ENCODE results near the gene CFLAR. TPM values are rescaled to one million over a fixed set of nuclear protein-coding genes. Genes with fewer than 3 reads are reported as not detected.
A peak's percentile ranks its signal among the peaks of the same experiment; 100 is the strongest.

The CFLAR gene
- total and polyA plus RNA-seq, 9 of the 15 experiments (the other 6 are each of a cell fraction or from before 2014, with no cell fraction given), result 27.5 to 102 (median 54.0) TPM

DNA sequence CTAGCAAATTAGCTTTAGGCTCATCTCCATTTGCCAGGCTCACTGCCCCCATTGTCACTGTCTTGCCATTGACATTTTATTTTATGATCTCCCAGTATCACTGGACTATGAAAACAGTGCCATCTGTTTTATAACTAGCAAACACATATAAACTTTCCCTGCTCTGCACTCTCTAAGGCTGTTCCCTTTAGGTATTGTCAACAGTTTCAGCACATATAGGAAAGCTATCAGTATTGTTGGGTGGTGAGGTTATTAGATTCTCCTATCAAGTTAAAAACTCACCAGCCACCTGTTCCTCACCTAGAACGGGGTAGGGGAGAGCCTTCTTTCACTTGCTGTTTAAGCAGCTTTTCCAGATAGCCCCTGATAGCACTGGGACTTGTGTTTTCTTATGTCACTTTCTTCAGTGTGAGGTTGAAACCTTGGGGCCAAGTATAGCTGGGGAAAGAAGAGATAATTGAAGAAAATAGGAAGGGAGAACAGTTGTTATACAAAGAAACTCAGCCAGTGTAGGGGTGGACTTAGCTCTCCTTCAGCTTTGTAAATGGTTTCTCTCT is 32.5 kb downstream of the CFLAR start:
- Histone ChIP-seq H3K9ac (ENCODE audit: insufficient read depth in 1 of 2, low read depth in 2 of 2, low read length in 2 of 2) (no peak overlapping the region), H2AFZ (ENCODE audit: low read depth, low read length) (no peak overlapping the region), H4K20me1 (replicated peaks; ENCODE audit: control insufficient read depth, insufficient read depth, low read length) (no peaks in the 10 kb centered on the region), H3K4me3 (no peak overlapping the region), H3K27ac (ENCODE audit: extremely low read depth, low read depth, low read length) (peak overlapping the region; percentile 50; the same call in 1 of the 3 replicates), H3K4me1 (replicated peaks in 1 of 2; ENCODE audit: control insufficient read depth in 2 of 2, insufficient read depth in 2 of 2, low read length in 2 of 2) (peaks cover 2 to 16% of the 10 kb centered on the region in 2 experiments; a peak in 3 of 5 replicates), H3K27me3 (ENCODE audit: control insufficient read depth in 2 of 2, insufficient read depth in 2 of 2, low read length in 2 of 2) (no peaks in the 10 kb centered on the region), H3K4me2 (ENCODE audit: insufficient read depth, low read length) (no peak overlapping the region), H3K79me2 (ENCODE audit: control insufficient read depth, insufficient read depth, low read length) (peaks cover 4% of the 10 kb centered on the region; the same call in 2 of the 3 replicates), H3K9me1 (ENCODE audit: control insufficient read depth, insufficient read depth, low read length) (no peaks in the 10 kb centered on the region), H3K9me3 (replicated peaks; ENCODE audit: control insufficient read depth, insufficient read depth, low read depth, low read length) (no peaks in the 10 kb centered on the region), H3K36me3 (ENCODE audit: control insufficient read depth, insufficient read depth, low read length) (peaks cover 68% of the 10 kb centered on the region)
- TF ChIP-seq KAT8 (IDR thresholded peaks at IDR 0.05; ENCODE audit: low read depth) (no peak), ZFX (CRISPR knock-in tag; IDR thresholded peaks at IDR 0.05) (no peak), FIP1L1 (IDR thresholded peaks at IDR 0.05; ENCODE audit: low read depth, low read length, poor library complexity, severe bottlenecking) (no peak), COPS2 (conservative IDR thresholded peaks at IDR 0.05) (no peak), NCOR1 (IDR thresholded peaks at IDR 0.05) (no peak), NCOA6 (IDR thresholded peaks at IDR 0.05) (no peak)
- TF ChIP-seq, protein P1, sequence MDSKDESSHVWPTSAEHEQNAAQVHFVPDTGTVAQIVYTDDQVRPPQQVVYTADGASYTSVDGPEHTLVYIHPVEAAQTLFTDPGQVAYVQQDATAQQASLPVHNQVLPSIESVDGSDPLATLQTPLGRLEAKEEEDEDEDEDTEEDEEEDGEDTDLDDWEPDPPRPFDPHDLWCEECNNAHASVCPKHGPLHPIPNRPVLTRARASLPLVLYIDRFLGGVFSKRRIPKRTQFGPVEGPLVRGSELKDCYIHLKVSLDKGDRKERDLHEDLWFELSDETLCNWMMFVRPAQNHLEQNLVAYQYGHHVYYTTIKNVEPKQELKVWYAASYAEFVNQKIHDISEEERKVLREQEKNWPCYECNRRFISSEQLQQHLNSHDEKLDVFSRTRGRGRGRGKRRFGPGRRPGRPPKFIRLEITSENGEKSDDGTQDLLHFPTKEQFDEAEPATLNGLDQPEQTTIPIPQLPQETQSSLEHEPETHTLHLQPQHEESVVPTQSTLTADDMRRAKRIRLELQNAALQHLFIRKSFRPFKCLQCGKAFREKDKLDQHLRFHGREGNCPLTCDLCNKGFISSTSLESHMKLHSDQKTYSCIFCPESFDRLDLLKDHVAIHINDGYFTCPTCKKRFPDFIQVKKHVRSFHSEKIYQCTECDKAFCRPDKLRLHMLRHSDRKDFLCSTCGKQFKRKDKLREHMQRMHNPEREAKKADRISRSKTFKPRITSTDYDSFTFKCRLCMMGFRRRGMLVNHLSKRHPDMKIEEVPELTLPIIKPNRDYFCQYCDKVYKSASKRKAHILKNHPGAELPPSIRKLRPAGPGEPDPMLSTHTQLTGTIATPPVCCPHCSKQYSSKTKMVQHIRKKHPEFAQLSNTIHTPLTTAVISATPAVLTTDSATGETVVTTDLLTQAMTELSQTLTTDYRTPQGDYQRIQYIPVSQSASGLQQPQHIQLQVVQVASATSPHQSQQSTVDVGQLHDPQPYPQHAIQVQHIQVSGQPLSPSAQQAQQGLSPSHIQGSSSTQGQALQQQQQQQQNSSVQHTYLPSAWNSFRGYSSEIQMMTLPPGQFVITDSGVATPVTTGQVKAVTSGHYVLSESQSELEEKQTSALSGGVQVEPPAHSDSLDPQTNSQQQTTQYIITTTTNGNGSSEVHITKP (IDR thresholded peaks at IDR 0.05; ENCODE audit: partially characterized antibody), result no peak
- 38% methylated on average over 1 of the region's 1 CpG for WGBS (ENCODE audit: insufficient coverage, low coverage, missing lambda C conversion rate)
- FAIRE-seq, result no peak
- in situ Hi-C loops (cut with MboI), result no loop called here
- intact Hi-C loops (cut with micrococcal nuclease), result no loop called here
- BruUV-seq (replicated peaks), result no TSS peak
- DNase-seq (ENCODE audit: extremely low read depth in 1 of 4, low spot score in 3 of 4), result peak in 2 of 4 experiments; percentile 15 to 25
- no peak for ATAC-seq
- ChIA-PET POLR2A (interaction anchor here (0.7 to 1.3 kb wide), 4 partner anchors 9 to 1057 kb away, joined by 3 read pairs; partner anchors contain the start of gene NIF3L1), CTCF (ENCODE audit: low intra/inter-chr PET ratio) (no interaction called here)

Data from K562 (cell line).